ENCODE results near the gene PNKD.

DNA sequence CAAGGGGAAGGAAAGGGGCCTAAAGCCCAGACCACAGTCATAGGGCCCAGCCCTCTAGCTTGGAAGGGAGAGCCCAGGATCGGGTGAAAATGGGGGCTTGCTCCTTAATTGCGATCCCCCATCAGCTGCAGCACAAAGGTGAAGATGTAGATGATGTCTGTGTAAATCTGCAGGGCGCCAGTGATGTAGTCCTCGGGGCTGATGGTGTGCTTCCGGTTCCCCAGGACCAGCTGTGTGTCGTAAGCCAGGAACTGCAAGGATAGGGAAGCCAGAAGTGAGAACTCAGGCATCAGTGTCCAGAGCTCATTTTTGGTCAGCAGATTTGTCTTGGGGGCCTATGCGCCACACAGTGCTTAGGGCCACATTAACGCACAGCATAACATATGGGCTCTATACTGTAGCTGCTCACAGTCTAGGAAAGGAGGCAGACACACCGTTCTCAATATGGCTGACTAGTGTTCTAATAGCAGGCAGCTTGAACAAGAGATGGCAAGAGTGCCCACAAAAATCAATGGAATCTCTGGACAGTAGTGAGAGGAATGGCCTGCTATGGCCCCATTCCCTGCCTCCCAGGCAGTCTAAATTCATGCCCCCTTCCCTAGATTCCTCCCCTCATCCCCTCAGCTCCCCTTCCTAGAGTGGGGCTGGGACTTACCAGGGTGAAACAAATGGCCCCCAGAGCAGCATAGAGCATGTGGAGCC is 5.2 kb downstream of the PNKD start:
- no peak for TF ChIP-seq CREB1 (IDR thresholded peaks at IDR 0.05; ENCODE audit: low read depth)
- no peak for TF ChIP-seq EP300 (IDR thresholded peaks at IDR 0.05; ENCODE audit: borderline replicate concordance)
- TF ChIP-seq, protein P1, sequence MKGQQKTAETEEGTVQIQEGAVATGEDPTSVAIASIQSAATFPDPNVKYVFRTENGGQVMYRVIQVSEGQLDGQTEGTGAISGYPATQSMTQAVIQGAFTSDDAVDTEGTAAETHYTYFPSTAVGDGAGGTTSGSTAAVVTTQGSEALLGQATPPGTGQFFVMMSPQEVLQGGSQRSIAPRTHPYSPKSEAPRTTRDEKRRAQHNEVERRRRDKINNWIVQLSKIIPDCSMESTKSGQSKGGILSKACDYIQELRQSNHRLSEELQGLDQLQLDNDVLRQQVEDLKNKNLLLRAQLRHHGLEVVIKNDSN (IDR thresholded peaks at IDR 0.05) = no peak
